MM.1S (cell line): Measurements from ENCODE around the gene KRTAP22-1.

Experiments
- EZH2 ChIP-seq: fragments of 300-600 bp; sonication (generic); optimal IDR thresholded peaks from 2 replicates; pipeline ENCODE3; 2017; ENCODE audit warnings: low read depth, mild to moderate bottlenecking, antibody characterized with exemption, low read length, mixed read lengths
- EZH2phosphoT487 ChIP-seq: fragments of 300-600 bp; sonication (generic); IDR thresholded peaks from 2 replicates; pipeline ENCODE4 v1.6.1; 2018; ENCODE audit warnings: antibody characterized with exemption, low read length
- TF ChIP-seq, protein P1 (sequence below): fragments of 300-600 bp; sonication (generic); IDR thresholded peaks from 2 replicates; pipeline ENCODE4 v1.5.1; 2016; ENCODE audit warnings: antibody characterized with exemption, low read length, mixed read lengths

DNA sequence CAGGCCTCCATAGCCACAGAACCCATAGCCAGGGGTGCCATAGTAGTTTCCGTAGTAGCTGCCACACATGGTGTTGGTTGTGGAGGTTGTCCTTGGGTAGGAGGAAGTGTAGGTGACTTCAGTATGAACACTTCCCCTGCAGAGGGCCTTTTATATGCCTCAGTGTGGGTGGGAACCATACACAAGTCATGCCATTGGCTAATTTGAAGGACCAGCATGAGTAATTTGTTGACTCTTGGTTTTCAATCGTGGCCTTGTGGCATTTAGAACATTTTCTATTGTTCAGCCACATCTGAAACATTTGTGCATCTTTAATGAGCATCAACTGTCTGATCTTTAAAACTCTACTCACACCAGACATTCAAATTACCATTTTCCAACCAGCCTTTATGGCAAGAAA, 12.9 kb downstream of the KRTAP22-1 start, which contains the start of gene KRTAP6-1:
- no peak for TF ChIP-seq EZH2
- TF ChIP-seq, protein P1, sequence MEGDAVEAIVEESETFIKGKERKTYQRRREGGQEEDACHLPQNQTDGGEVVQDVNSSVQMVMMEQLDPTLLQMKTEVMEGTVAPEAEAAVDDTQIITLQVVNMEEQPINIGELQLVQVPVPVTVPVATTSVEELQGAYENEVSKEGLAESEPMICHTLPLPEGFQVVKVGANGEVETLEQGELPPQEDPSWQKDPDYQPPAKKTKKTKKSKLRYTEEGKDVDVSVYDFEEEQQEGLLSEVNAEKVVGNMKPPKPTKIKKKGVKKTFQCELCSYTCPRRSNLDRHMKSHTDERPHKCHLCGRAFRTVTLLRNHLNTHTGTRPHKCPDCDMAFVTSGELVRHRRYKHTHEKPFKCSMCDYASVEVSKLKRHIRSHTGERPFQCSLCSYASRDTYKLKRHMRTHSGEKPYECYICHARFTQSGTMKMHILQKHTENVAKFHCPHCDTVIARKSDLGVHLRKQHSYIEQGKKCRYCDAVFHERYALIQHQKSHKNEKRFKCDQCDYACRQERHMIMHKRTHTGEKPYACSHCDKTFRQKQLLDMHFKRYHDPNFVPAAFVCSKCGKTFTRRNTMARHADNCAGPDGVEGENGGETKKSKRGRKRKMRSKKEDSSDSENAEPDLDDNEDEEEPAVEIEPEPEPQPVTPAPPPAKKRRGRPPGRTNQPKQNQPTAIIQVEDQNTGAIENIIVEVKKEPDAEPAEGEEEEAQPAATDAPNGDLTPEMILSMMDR, result no peak
- TF ChIP-seq EZH2phosphoT487, result no peak
